ENCODE results near the gene P4HB.

DNA sequence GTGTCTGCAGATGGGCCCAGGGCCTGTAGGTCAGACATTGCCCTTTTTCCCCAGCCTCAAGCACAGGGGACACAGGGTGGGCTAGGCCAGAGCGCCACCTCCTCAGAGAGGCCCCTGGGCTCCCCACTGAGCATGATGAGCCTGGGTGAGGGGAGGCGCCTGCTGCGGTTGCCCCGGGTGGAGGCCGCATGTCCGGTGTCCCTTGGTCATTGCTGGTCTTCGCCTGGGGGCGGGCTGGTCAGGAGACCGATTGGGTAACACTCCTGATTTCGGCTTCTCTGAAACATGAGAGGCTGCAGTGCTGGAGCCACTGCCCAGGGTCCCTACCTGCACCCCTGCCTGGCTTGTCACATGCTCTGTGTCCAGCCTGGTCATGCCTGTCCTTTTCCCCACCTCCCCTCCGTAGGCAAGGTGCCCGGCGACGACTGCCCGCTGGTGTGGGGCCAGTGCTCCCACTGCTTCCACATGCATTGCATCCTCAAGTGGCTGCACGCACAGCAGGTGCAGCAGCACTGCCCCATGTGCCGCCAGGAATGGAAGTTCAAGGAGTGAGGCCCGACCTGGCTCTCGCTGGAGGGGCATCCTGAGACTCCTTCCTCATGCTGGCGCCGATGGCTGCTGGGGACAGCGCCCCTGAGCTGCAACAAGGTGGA lies 39.3 kb upstream of the P4HB start:
- no peak for TF ChIP-seq EZH2 (IDR thresholded peaks at IDR 0.05)
- TF ChIP-seq, protein P1, sequence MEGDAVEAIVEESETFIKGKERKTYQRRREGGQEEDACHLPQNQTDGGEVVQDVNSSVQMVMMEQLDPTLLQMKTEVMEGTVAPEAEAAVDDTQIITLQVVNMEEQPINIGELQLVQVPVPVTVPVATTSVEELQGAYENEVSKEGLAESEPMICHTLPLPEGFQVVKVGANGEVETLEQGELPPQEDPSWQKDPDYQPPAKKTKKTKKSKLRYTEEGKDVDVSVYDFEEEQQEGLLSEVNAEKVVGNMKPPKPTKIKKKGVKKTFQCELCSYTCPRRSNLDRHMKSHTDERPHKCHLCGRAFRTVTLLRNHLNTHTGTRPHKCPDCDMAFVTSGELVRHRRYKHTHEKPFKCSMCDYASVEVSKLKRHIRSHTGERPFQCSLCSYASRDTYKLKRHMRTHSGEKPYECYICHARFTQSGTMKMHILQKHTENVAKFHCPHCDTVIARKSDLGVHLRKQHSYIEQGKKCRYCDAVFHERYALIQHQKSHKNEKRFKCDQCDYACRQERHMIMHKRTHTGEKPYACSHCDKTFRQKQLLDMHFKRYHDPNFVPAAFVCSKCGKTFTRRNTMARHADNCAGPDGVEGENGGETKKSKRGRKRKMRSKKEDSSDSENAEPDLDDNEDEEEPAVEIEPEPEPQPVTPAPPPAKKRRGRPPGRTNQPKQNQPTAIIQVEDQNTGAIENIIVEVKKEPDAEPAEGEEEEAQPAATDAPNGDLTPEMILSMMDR (IDR thresholded peaks at IDR 0.05) = no peak

Data from neural progenitor cell (in vitro differentiated cells).